ENCODE measurements around the gene RAB11FIP2.

- TF ChIP-seq CTCF (IDR thresholded peaks at IDR 0.05) (no peak), POLR2AphosphoS5 (IDR thresholded peaks at IDR 0.05; ENCODE audit: insufficient read depth in 1 of 2, low read depth in 1 of 2) (no peak), POLR2A (IDR thresholded peaks at IDR 0.05) (no peak)
These were observed 497 bp upstream of the RAB11FIP2 start for GRCh38 chr10:118047157-118047719.
